ENCODE data around the gene NMRAL1. TPM values are rescaled to one million over a fixed set of nuclear protein-coding genes. Genes with fewer than 3 reads are reported as not detected.

Gene NMRAL1
- total RNA-seq, 1 experiment from 2014 or later: 48.2 TPM

DNA sequence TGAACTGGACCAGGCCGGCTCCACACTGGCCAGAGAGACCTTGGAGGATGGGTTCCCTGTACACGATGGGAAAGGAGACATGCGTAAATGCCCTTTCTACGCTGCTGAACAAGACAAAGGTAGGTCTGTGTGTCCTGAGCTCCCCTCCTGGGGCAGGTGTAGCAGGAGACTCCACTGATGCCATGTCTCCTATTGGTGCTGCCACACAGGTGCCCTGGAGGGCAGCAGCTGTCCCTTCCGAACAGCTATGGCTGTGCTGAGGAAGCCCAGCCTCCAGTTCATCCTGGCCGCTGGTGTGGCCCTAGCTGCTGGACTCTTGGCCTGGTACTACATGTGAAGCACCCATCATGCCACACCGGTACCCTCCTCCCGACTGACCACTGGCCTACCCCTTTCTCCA lies 35.0 kb upstream of the NMRAL1 start:
- H3K9ac ChIP-seq (ENCODE audit: low read length): no peak overlapping the region
- peaks cover 18% of the 10 kb centered on the region for H3K4me1 ChIP-seq (ENCODE audit: low read length)
- H3K79me2 ChIP-seq (ENCODE audit: low read length): peaks cover 12% of the 10 kb centered on the region
- H4K20me1 ChIP-seq (ENCODE audit: insufficient read depth, low read depth, low read length): no peaks in the 10 kb centered on the region
- H3K9me3 ChIP-seq (ENCODE audit: low read length): no peaks in the 10 kb centered on the region
- H2AFZ ChIP-seq (ENCODE audit: low read length): no peak overlapping the region
- 0 out of 2 replicates have a peak, but pooled peaks cover 6% of the 10 kb centered on the region for H3K36me3 ChIP-seq (ENCODE audit: insufficient read depth, low read length)
- no peak overlapping the region for H3K4me2 ChIP-seq (ENCODE audit: low read depth, low read length, poor library complexity, severe bottlenecking)
- H3K9me2 ChIP-seq (replicated peaks; ENCODE audit: insufficient read depth, low read length): no peaks in the 10 kb centered on the region
- no peak overlapping the region for H3K27ac ChIP-seq (ENCODE audit: low read length)
- DNase-seq: no peak
- no peak overlapping the region for H3K4me3 ChIP-seq (ENCODE audit: low read length)
- no peaks in the 10 kb centered on the region for H3K27me3 ChIP-seq (ENCODE audit: low read length)

- Histone ChIP-seq H3K4me3 (ENCODE audit: low read length) (no peak overlapping the region), H3K4me2 (ENCODE audit: low read depth, low read length, poor library complexity, severe bottlenecking) (no peak overlapping the region), H4K20me1 (ENCODE audit: insufficient read depth, low read depth, low read length) (no peaks in the 10 kb centered on the region), H3K9me3 (ENCODE audit: low read length) (no peaks in the 10 kb centered on the region), H3K36me3 (ENCODE audit: insufficient read depth, low read length) (0 out of 2 replicates have a peak, but pooled peaks cover 6% of the 10 kb centered on the region), H3K27me3 (ENCODE audit: low read length) (no peaks in the 10 kb centered on the region), H3K9me2 (replicated peaks; ENCODE audit: insufficient read depth, low read length) (no peaks in the 10 kb centered on the region), H3K9ac (ENCODE audit: low read length) (no peak overlapping the region), H3K79me2 (ENCODE audit: low read length) (peaks cover 15% of the 10 kb centered on the region), H3K27ac (ENCODE audit: low read length) (no peak overlapping the region), H2AFZ (ENCODE audit: low read length) (no peak overlapping the region), H3K4me1 (ENCODE audit: low read length) (peaks cover 20% of the 10 kb centered on the region)
- DNase-seq: no peak
Observed at GRCh38 chr16:4508806-4509205, 34.4 kb upstream of the NMRAL1 start.

- no peak overlapping the region for H3K27ac ChIP-seq (ENCODE audit: low read length)
Observed at GRCh38 chr16:4507588-4508345, 33.3 kb upstream of the NMRAL1 start.

GRCh38 chr16:4506450-4506849 lies 32.0 kb upstream of the NMRAL1 start:
- no peak overlapping the region for H3K4me2 ChIP-seq (ENCODE audit: low read depth, low read length, poor library complexity, severe bottlenecking)
- no peaks in the 10 kb centered on the region for H3K9me2 ChIP-seq (replicated peaks; ENCODE audit: insufficient read depth, low read length)
- no peaks in the 10 kb centered on the region for H3K27me3 ChIP-seq (ENCODE audit: low read length)
- H3K4me3 ChIP-seq (ENCODE audit: low read length): no peak overlapping the region
- H3K9me3 ChIP-seq (ENCODE audit: low read length): no peaks in the 10 kb centered on the region
- peak overlapping the region; percentile 46; the same call in 1 of the 2 replicates for H3K9ac ChIP-seq (ENCODE audit: low read length)
- peaks cover 32% of the 10 kb centered on the region for H3K79me2 ChIP-seq (ENCODE audit: low read length)
- H3K4me1 ChIP-seq (ENCODE audit: low read length): peaks cover 28% of the 10 kb centered on the region
- peak; percentile 86 for DNase-seq
- H2AFZ ChIP-seq (ENCODE audit: low read length): no peak overlapping the region
- peak overlapping the region; percentile 86; the same call in 1 of the 2 replicates for H3K27ac ChIP-seq (ENCODE audit: low read length)
- no peaks in the 10 kb centered on the region for H4K20me1 ChIP-seq (ENCODE audit: insufficient read depth, low read depth, low read length)
- H3K36me3 ChIP-seq (ENCODE audit: insufficient read depth, low read length): 0 out of 2 replicates have a peak, but pooled peaks cover 6% of the 10 kb centered on the region

More at GRCh38 chr16:4507588-4508345, 33.3 kb upstream of the NMRAL1 start:
- Histone ChIP-seq H3K4me1 (ENCODE audit: low read length) (peaks cover 28% of the 10 kb centered on the region), H3K9me3 (ENCODE audit: low read length) (no peaks in the 10 kb centered on the region), H3K4me2 (ENCODE audit: low read depth, low read length, poor library complexity, severe bottlenecking) (no peak overlapping the region), H3K4me3 (ENCODE audit: low read length) (no peak overlapping the region), H4K20me1 (ENCODE audit: insufficient read depth, low read depth, low read length) (no peaks in the 10 kb centered on the region), H3K79me2 (ENCODE audit: low read length) (peaks cover 21% of the 10 kb centered on the region), H3K27me3 (ENCODE audit: low read length) (no peaks in the 10 kb centered on the region), H3K36me3 (ENCODE audit: insufficient read depth, low read length) (0 out of 2 replicates have a peak, but pooled peaks cover 6% of the 10 kb centered on the region), H3K9ac (ENCODE audit: low read length) (no peak overlapping the region), H3K9me2 (replicated peaks; ENCODE audit: insufficient read depth, low read length) (no peaks in the 10 kb centered on the region), H2AFZ (ENCODE audit: low read length) (no peak overlapping the region)
- no peak for DNase-seq

- Histone ChIP-seq H2AFZ (ENCODE audit: low read length) (no peak overlapping the region), H3K9ac (ENCODE audit: low read length) (peak overlapping the region; percentile 46), H3K79me2 (ENCODE audit: low read length) (peaks cover 40% of the 10 kb centered on the region), H3K27me3 (ENCODE audit: low read length) (no peaks in the 10 kb centered on the region), H3K27ac (ENCODE audit: low read length) (peak overlapping the region; percentile 86), H3K9me2 (replicated peaks; ENCODE audit: insufficient read depth, low read length) (no peaks in the 10 kb centered on the region), H3K9me3 (ENCODE audit: low read length) (no peaks in the 10 kb centered on the region), H3K4me1 (ENCODE audit: low read length) (peaks cover 28% of the 10 kb centered on the region), H4K20me1 (ENCODE audit: insufficient read depth, low read depth, low read length) (no peaks in the 10 kb centered on the region), H3K36me3 (ENCODE audit: insufficient read depth, low read length) (0 out of 2 replicates have a peak, but pooled peaks cover 6% of the 10 kb centered on the region), H3K4me2 (ENCODE audit: low read depth, low read length, poor library complexity, severe bottlenecking) (peak overlapping the region; percentile 70), H3K4me3 (ENCODE audit: low read length) (peak overlapping the region; percentile 40; the same call in 1 of the 2 replicates)
- DNase-seq: peak; percentile 93
Observed at GRCh38 chr16:4505356-4506147, 31.1 kb upstream of the NMRAL1 start.

GRCh38 chr16:4501071-4501478 lies 26.6 kb upstream of the NMRAL1 start:
- Histone ChIP-seq H3K4me1 (ENCODE audit: low read length) (peaks cover 25% of the 10 kb centered on the region), H3K4me3 (ENCODE audit: low read length) (no peak overlapping the region), H3K27me3 (ENCODE audit: low read length) (no peaks in the 10 kb centered on the region), H3K79me2 (ENCODE audit: low read length) (peaks cover 77% of the 10 kb centered on the region), H3K9ac (ENCODE audit: low read length) (no peak overlapping the region), H3K4me2 (ENCODE audit: low read depth, low read length, poor library complexity, severe bottlenecking) (no peak overlapping the region), H3K27ac (ENCODE audit: low read length) (no peak overlapping the region), H3K9me3 (ENCODE audit: low read length) (no peaks in the 10 kb centered on the region), H3K36me3 (ENCODE audit: insufficient read depth, low read length) (no peaks in the 10 kb centered on the region), H4K20me1 (ENCODE audit: insufficient read depth, low read depth, low read length) (no peaks in the 10 kb centered on the region), H2AFZ (ENCODE audit: low read length) (no peak overlapping the region), H3K9me2 (replicated peaks; ENCODE audit: insufficient read depth, low read length) (no peaks in the 10 kb centered on the region)
- no peak for DNase-seq

GRCh38 chr16:4500272-4500671 lies 25.8 kb upstream of the NMRAL1 start:
- Histone ChIP-seq H3K4me3 (ENCODE audit: low read length) (no peak overlapping the region), H3K27ac (ENCODE audit: low read length) (no peak overlapping the region), H3K27me3 (ENCODE audit: low read length) (no peaks in the 10 kb centered on the region), H3K4me1 (ENCODE audit: low read length) (peaks cover 17% of the 10 kb centered on the region), H3K4me2 (ENCODE audit: low read depth, low read length, poor library complexity, severe bottlenecking) (no peak overlapping the region), H3K36me3 (ENCODE audit: insufficient read depth, low read length) (no peaks in the 10 kb centered on the region), H2AFZ (ENCODE audit: low read length) (no peak overlapping the region), H3K79me2 (ENCODE audit: low read length) (peaks cover 82% of the 10 kb centered on the region), H4K20me1 (ENCODE audit: insufficient read depth, low read depth, low read length) (no peaks in the 10 kb centered on the region), H3K9me2 (replicated peaks; ENCODE audit: insufficient read depth, low read length) (no peaks in the 10 kb centered on the region), H3K9ac (ENCODE audit: low read length) (no peak overlapping the region), H3K9me3 (ENCODE audit: low read length) (no peaks in the 10 kb centered on the region)
- no peak for DNase-seq

GRCh38 chr16:4499196-4499555 lies 24.8 kb upstream of the NMRAL1 start:
- Histone ChIP-seq H3K9me3 (ENCODE audit: low read length) (no peaks in the 10 kb centered on the region), H2AFZ (ENCODE audit: low read length) (no peak overlapping the region), H3K27me3 (ENCODE audit: low read length) (no peaks in the 10 kb centered on the region), H3K4me3 (ENCODE audit: low read length) (no peak overlapping the region), H3K4me1 (ENCODE audit: low read length) (peaks cover 10% of the 10 kb centered on the region; the same call in 1 of the 2 replicates), H3K9me2 (replicated peaks; ENCODE audit: insufficient read depth, low read length) (no peaks in the 10 kb centered on the region), H3K4me2 (ENCODE audit: low read depth, low read length, poor library complexity, severe bottlenecking) (no peak overlapping the region), H4K20me1 (ENCODE audit: insufficient read depth, low read depth, low read length) (0 out of 2 replicates have a peak, but pooled peaks cover 6% of the 10 kb centered on the region), H3K36me3 (ENCODE audit: insufficient read depth, low read length) (no peaks in the 10 kb centered on the region), H3K9ac (ENCODE audit: low read length) (no peak overlapping the region), H3K79me2 (ENCODE audit: low read length) (peaks cover 89% of the 10 kb centered on the region), H3K27ac (ENCODE audit: low read length) (no peak overlapping the region)
- no peak for DNase-seq
